Transverse colon (tissue), 4 donors: ENCODE results near the gene IL1RL2. TPM values are rescaled to one million over a fixed set of nuclear protein-coding genes. Genes with fewer than 3 reads are reported as not detected.

Experiments used
- DNase-seq: peaks from one replicate; pipeline ENCODE4 v3.0.0-alpha.2; 2019
- H3K27ac ChIP-seq, 4 donors: fragments of 200-600 bp; sonication (generic); 2 replicates each; pipeline ENCODE4 v1.5.1; 2016 to 2018; ENCODE audit warnings: inconsistent platforms in 4 of 4
- H3K27me3 ChIP-seq: fragments of 200-600 bp; sonication (generic); 2 replicates; pipeline ENCODE4 v1.5.1; 2017; ENCODE audit warnings: inconsistent platforms
- H3K36me3 ChIP-seq, 4 donors: fragments of 200-600 bp; sonication (generic); 2 replicates each; pipeline ENCODE4 v1.5.1; 2017 to 2019; ENCODE audit warnings: inconsistent platforms in 4 of 4
- H3K4me1 ChIP-seq, 4 donors: fragments of 200-600 bp; sonication (generic); 2 replicates each; pipeline ENCODE4 v1.5.1; 2017 to 2020; ENCODE audit warnings: inconsistent platforms in 4 of 4
- H3K4me3 ChIP-seq, 4 donors: fragments of 200-600 bp; sonication (generic); 1 replicate in 1 of 4; 2 replicates in 3 of 4; pipeline versions ENCODE4 v1.5.1 to v1.6.1; 2017 to 2019; ENCODE audit warnings: inconsistent platforms in 4 of 4
- H3K9me3 ChIP-seq, 2 donors: fragments of 200-600 bp; sonication (generic); 2 replicates each; pipeline ENCODE4 v1.5.1; 2017 to 2019; ENCODE audit warnings: inconsistent platforms in 2 of 2
- EP300 ChIP-seq: sonication (generic); formaldehyde crosslinking; IDR thresholded peaks from one replicate; pipeline ENCODE4 v1.6.1; 2017; ENCODE audit warnings: antibody characterized with exemption, low read depth
- POLR2A ChIP-seq: fragments of 450-650 bp; IDR thresholded peaks from one replicate; pipeline ENCODE4 v1.6.1; 2016; ENCODE audit warnings: antibody characterized with exemption, mild to moderate bottlenecking, moderate library complexity
- POLR2AphosphoS5 ChIP-seq, 3 donors: sonication (generic); formaldehyde crosslinking; IDR thresholded peaks; one replicate each; pipeline ENCODE4 v1.6.1; 2016; ENCODE audit warnings: antibody characterized with exemption in 3 of 3
- WGBS, 2 donors: methylation state at CpG; one replicate each; pipeline ENCODE4 v1.1.5; 2018; ENCODE audit warnings: low coverage in 1 of 2; 5-methylcytosine and 5-hydroxymethylcytosine counted together
- in situ Hi-C, 4 donors: fragments of 200-750 bp; cut with MboI; loops; one replicate each; pipeline versions ENCODE4 v1.15.0 to v1.15.1; 2017; ENCODE audit warnings: low sequenced_read_pairs in 3 of 4, low pct_ligation_motif_present in 1 of 4, low pct_unique_long_range_greater_than_20kb in 1 of 4
- intact Hi-C: fragments of 100-400 bp; cut with DNase I; formaldehyde crosslinking; loops from one replicate; pipeline ENCODE4 v1.15.1; 2023; ENCODE audit warnings: low total_unique reads
- total RNA-seq, 4 donors: library from RNA; depleted of rRNA; stranded (reverse); fragments of >200 nt; gene quantifications; one replicate each; pipeline ENCODE4 v1.1.0, GENCODE V29; 2016
- TF ChIP-seq, protein P1 (sequence below), 5 experiments: fragments of 200-600 bp in 3 of 5; fragments of 450-650 bp in 2 of 5; sonication (generic) in 3 of 5; IDR thresholded peaks; 1 replicate in 2 of 5; 2 replicates in 3 of 5; pipeline ENCODE4 v1.5.1; 2016 to 2017; ENCODE audit warnings: antibody characterized with exemption in 5 of 5, inconsistent platforms in 3 of 5, mild to moderate bottlenecking in 2 of 5, moderate library complexity in 1 of 5

The IL1RL2 gene
- total RNA-seq, 4 donors from 2014 or later = 1.5 to 1.9 TPM; not detected in 2

DNA sequence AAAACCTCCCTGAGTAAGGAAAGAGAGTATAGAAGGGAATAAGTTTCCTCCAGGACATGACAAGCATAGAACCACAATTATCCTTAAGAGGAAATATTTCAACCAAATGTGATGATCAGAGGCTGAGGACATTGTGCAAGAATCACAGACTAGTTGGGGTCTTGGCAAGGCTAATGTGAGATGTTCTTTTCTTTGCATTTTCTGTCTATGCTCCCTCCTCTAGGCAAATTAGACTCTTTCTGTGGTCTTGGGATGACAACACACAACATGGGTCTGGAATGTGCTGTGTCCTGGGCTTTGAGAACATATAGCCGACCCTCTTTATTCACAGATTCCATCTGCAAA, 92.5 kb downstream of the IL1RL2 start:
- 83 to 90% methylated on average over 1 of the region's 1 CpG for whole genome bisulfite sequencing, 2 donors
- DNase-seq = no peak
- Histone ChIP-seq H3K27ac (no peak overlapping the region), H3K27me3 (no peaks in the 10 kb centered on the region), H3K36me3 (no peaks in the 10 kb centered on the region), H3K4me1 (no peaks in the 10 kb centered on the region), H3K9me3 (no peaks in the 10 kb centered on the region), H3K4me3 (no peak overlapping the region)
- TF ChIP-seq, protein P1, sequence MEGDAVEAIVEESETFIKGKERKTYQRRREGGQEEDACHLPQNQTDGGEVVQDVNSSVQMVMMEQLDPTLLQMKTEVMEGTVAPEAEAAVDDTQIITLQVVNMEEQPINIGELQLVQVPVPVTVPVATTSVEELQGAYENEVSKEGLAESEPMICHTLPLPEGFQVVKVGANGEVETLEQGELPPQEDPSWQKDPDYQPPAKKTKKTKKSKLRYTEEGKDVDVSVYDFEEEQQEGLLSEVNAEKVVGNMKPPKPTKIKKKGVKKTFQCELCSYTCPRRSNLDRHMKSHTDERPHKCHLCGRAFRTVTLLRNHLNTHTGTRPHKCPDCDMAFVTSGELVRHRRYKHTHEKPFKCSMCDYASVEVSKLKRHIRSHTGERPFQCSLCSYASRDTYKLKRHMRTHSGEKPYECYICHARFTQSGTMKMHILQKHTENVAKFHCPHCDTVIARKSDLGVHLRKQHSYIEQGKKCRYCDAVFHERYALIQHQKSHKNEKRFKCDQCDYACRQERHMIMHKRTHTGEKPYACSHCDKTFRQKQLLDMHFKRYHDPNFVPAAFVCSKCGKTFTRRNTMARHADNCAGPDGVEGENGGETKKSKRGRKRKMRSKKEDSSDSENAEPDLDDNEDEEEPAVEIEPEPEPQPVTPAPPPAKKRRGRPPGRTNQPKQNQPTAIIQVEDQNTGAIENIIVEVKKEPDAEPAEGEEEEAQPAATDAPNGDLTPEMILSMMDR (IDR thresholded peaks at IDR 0.05) = no peak
- TF ChIP-seq POLR2A (no peak), POLR2AphosphoS5 (IDR thresholded peaks at IDR 0.05) (no peak), EP300 (no peak)
- in situ Hi-C loops (no loop called here), intact Hi-C loops (no loop called here)

DNA sequence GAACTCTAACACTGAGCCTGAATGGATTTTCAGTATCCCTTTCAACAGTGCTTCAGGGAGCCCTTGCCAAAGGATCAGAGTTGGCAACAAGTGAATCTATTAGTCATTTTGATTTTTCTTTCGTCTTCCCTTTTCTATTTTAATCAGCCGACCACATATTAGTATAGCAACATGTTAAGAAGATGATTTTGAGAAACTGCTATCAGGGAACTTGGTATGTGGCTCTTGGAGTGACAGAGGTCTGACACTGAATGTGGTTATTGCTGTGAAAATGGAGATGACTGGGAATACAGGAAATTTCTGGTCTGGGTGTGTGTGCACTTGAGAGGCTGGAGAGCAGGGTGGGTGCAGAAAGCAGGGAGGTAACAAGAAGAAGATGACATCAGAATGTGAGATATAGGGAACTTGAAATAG, 95.9 kb downstream of the IL1RL2 start:
- intact Hi-C loops = no loop called here
- WGBS, 2 donors = 64 to 70% methylated on average over 2 of the region's 2 CpGs
- DNase-seq = no peak
- TF ChIP-seq, protein P1 (IDR thresholded peaks at IDR 0.05) = no peak
- in situ Hi-C loops = no loop called here
- Histone ChIP-seq H3K4me3 (no peak overlapping the region), H3K27me3 (no peaks in the 10 kb centered on the region), H3K36me3 (no peaks in the 10 kb centered on the region), H3K4me1 (no peaks in the 10 kb centered on the region), H3K27ac (no peak overlapping the region), H3K9me3 (no peaks in the 10 kb centered on the region)

DNA sequence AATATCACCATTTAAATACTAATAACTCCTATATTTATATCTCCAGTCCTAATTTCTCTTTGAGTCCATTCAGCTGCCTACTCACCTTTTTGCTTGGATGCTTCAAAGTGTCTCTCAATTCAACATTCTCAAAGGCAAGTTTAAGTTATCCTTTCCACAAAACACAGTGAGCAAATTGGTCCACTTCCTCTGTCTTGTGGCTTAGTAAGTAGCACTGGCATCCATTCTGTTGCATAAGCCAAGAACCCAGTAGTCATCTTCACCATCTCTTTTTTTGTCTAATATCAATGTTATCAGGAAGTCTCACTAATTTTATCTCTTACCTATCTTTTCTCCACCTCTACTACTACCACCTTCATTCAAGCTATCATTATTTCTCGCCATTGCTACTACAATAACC, 97.2 kb downstream of the IL1RL2 start:
- no peaks in the 10 kb centered on the region for H3K9me3 ChIP-seq
- intact Hi-C loops = no loop called here
- H3K36me3 ChIP-seq = no peaks in the 10 kb centered on the region
- no peak for DNase-seq
- no peak overlapping the region for H3K4me3 ChIP-seq
- H3K4me1 ChIP-seq = no peaks in the 10 kb centered on the region
- TF ChIP-seq POLR2AphosphoS5 (IDR thresholded peaks at IDR 0.05) (no peak), POLR2A (no peak), EP300 (no peak)
- TF ChIP-seq, protein P1 (IDR thresholded peaks at IDR 0.05) = no peak
- no peaks in the 10 kb centered on the region for H3K27me3 ChIP-seq
- 86 to 92% methylated on average over 1 of the region's 1 CpG for WGBS, 2 donors
- no peak overlapping the region for H3K27ac ChIP-seq
- in situ Hi-C loops = no loop called here

DNA sequence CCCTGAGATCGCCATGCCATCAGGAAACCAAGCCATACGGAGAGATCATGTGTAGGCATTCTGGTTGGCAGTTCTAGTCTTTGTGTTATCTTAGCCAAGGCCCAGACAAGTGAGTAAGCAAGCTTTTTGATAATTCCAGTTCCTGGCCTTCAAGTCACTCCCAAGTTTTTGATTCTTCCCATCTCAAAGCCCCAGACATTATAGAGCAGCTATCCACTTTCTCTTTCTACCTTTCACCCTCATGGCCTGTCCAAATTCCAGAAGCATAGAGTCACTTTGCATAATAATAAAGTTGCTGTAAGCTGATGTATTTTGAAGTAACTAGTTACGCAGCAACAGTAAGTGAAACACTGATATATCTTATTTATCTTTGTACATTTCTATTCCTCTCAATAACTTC, 97.8 kb downstream of the IL1RL2 start:
- Histone ChIP-seq H3K27me3 (no peaks in the 10 kb centered on the region), H3K4me1 (no peaks in the 10 kb centered on the region), H3K36me3 (no peaks in the 10 kb centered on the region), H3K9me3 (no peaks in the 10 kb centered on the region), H3K27ac (no peak overlapping the region), H3K4me3 (no peak overlapping the region)
- no peak for TF ChIP-seq POLR2A
- no peak for TF ChIP-seq EP300
- TF ChIP-seq, protein P1 (IDR thresholded peaks at IDR 0.05) = no peak
- no peak for TF ChIP-seq POLR2AphosphoS5 (IDR thresholded peaks at IDR 0.05)
- in situ Hi-C loops = no loop called here
- DNase-seq = no peak
- WGBS, 2 donors = 87 to 96% methylated on average over 3 of the region's 3 CpGs
- intact Hi-C loops = no loop called here
